Measurements from ENCODE around the gene LYZL4.

LYZL4 gene

GRCh38 chr3:42355612-42356011 is 54.8 kb downstream of the LYZL4 start:
- no peak for TF ChIP-seq CTCF (IDR thresholded peaks at IDR 0.05)

GRCh38 chr3:42353631-42354030 is 56.8 kb downstream of the LYZL4 start:
- Histone ChIP-seq H3K4me1 (ENCODE audit: control insufficient read depth in 1 of 2, insufficient read depth in 1 of 2, low read depth in 1 of 2, low read length in 1 of 2) (peaks cover 0 to 4% of the 10 kb centered on the region in 2 experiments), H3K9me3 (no peaks in the 10 kb centered on the region), H3K27ac (no peak overlapping the region), H3K27me3 (peaks cover 12% of the 10 kb centered on the region), H3K36me3 (no peaks in the 10 kb centered on the region), H3K4me3 (ENCODE audit: low read depth in 1 of 2, low read length in 1 of 2) (no peak overlapping the region)
- TF ChIP-seq CTCF (IDR thresholded peaks at IDR 0.05) = no peak

More at GRCh38 chr3:42355612-42356011, 54.8 kb downstream of the LYZL4 start:
- H3K4me3 ChIP-seq (ENCODE audit: low read depth in 1 of 2, low read length in 1 of 2) = no peak overlapping the region
- no peaks in the 10 kb centered on the region for H3K9me3 ChIP-seq
- H3K4me1 ChIP-seq (ENCODE audit: control insufficient read depth in 1 of 2, insufficient read depth in 1 of 2, low read depth in 1 of 2, low read length in 1 of 2) = peaks cover 0 to 4% of the 10 kb centered on the region in 2 experiments
- H3K27me3 ChIP-seq = peaks cover 12% of the 10 kb centered on the region
- H3K27ac ChIP-seq = no peak overlapping the region
- H3K36me3 ChIP-seq = no peaks in the 10 kb centered on the region

GRCh38 chr3:42351207-42351606 is 59.2 kb downstream of the LYZL4 start:
- Histone ChIP-seq H3K4me1 (ENCODE audit: control insufficient read depth in 1 of 2, insufficient read depth in 1 of 2, low read depth in 1 of 2, low read length in 1 of 2) (peaks cover 6 to 16% of the 10 kb centered on the region in 2 experiments), H3K27ac (no peak overlapping the region), H3K36me3 (no peaks in the 10 kb centered on the region), H3K9me3 (no peaks in the 10 kb centered on the region), H3K27me3 (peaks cover 12% of the 10 kb centered on the region), H3K4me3 (ENCODE audit: low read depth in 1 of 2, low read length in 1 of 2) (no peak overlapping the region)
- no peak for TF ChIP-seq CTCF (IDR thresholded peaks at IDR 0.05)

GRCh38 chr3:42349765-42350594 is 60.4 kb downstream of the LYZL4 start:
- Histone ChIP-seq H3K36me3 (no peaks in the 10 kb centered on the region), H3K4me1 (ENCODE audit: control insufficient read depth in 1 of 2, insufficient read depth in 1 of 2, low read depth in 1 of 2, low read length in 1 of 2) (peaks cover 6 to 28% of the 10 kb centered on the region in 2 experiments), H3K27ac (no peak overlapping the region), H3K9me3 (no peaks in the 10 kb centered on the region), H3K4me3 (ENCODE audit: low read depth in 1 of 2, low read length in 1 of 2) (no peak overlapping the region), H3K27me3 (peaks cover 7% of the 10 kb centered on the region)
- TF ChIP-seq CTCF (IDR thresholded peaks at IDR 0.05) = no peak

GRCh38 chr3:42347928-42348327 is 62.5 kb downstream of the LYZL4 start:
- no peak overlapping the region for H3K27ac ChIP-seq
- H3K36me3 ChIP-seq = no peaks in the 10 kb centered on the region
- TF ChIP-seq CTCF (IDR thresholded peaks at IDR 0.05) = no peak
- no peaks in the 10 kb centered on the region for H3K9me3 ChIP-seq
- peaks cover 6 to 36% of the 10 kb centered on the region in 2 experiments for H3K4me1 ChIP-seq (ENCODE audit: control insufficient read depth in 1 of 2, insufficient read depth in 1 of 2, low read depth in 1 of 2, low read length in 1 of 2)
- H3K27me3 ChIP-seq = no peaks in the 10 kb centered on the region
- no peak overlapping the region for H3K4me3 ChIP-seq (ENCODE audit: low read depth in 1 of 2, low read length in 1 of 2)
